Kidney epithelial cell (primary cell): Measurements from ENCODE around the gene TMTC4. TPM values are rescaled to one million over a fixed set of nuclear protein-coding genes. Genes with fewer than 3 reads are reported as not detected.
"Not testable (repeated sequence)": the region's sequence is repeated elsewhere in the genome, so short reads cannot be mapped to it uniquely, and the experiment has no call there.

Experiments used
- DNase-seq: peaks from one replicate; pipeline ENCODE4 v3.0.0-alpha.2; 2010; ENCODE audit warnings: low read depth
- H3K27me3 ChIP-seq: 2 replicates; pipeline ENCODE4 v1.6.0; 2011; ENCODE audit warnings: low read length; ENCODE audit not compliant: control insufficient read depth, insufficient read depth
- H3K36me3 ChIP-seq: 2 replicates; pipeline ENCODE4 v1.5.1; 2011; ENCODE audit warnings: low read length; ENCODE audit not compliant: control insufficient read depth, insufficient read depth
- H3K4me3 ChIP-seq: 2 replicates; pipeline ENCODE4 v1.5.1; 2011; ENCODE audit warnings: low read depth, mild to moderate bottlenecking, control low read depth, low read length
- total RNA-seq: library from RNA; depleted of rRNA; stranded (reverse); fragments of >200 nt; gene quantifications from 2 replicates; pipeline ENCODE4 v1.2.3, GENCODE V29; 2015
- TF ChIP-seq, protein P1 (sequence below): IDR thresholded peaks from 2 replicates; pipeline ENCODE4 v1.5.1; 2011; ENCODE audit warnings: mild to moderate bottlenecking, moderate library complexity, low read length, control low read depth, inconsistent platforms; ENCODE audit not compliant: insufficient read depth, poor library complexity, severe bottlenecking

The TMTC4 gene
- total RNA-seq, 1 donor from 2014 or later, result 27.1 TPM

DNA sequence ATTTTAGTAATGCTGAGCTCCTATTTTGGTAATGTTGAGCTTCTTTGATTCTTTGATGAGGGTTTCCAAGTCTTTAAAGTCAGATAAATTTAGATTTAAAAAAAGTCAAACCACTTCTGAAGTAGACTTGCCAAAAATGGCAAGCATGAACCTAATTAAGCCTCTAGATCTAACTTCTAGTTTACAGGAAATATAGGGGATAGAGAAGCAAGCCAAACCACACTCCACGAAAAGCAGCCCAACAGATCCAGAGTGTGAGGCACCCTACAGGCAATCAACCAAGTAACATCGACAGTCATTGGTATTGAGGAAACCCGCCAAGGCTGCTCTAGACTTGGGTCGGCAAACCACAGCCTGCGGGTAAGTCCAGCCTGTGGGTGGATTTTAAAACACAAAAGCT lies 89.7 kb downstream of the TMTC4 start:
- Histone ChIP-seq H3K36me3 (no peaks in the 10 kb centered on the region), H3K27me3 (no peaks in the 10 kb centered on the region), H3K4me3 (no peak overlapping the region)
- no peak for DNase-seq
- TF ChIP-seq, protein P1, sequence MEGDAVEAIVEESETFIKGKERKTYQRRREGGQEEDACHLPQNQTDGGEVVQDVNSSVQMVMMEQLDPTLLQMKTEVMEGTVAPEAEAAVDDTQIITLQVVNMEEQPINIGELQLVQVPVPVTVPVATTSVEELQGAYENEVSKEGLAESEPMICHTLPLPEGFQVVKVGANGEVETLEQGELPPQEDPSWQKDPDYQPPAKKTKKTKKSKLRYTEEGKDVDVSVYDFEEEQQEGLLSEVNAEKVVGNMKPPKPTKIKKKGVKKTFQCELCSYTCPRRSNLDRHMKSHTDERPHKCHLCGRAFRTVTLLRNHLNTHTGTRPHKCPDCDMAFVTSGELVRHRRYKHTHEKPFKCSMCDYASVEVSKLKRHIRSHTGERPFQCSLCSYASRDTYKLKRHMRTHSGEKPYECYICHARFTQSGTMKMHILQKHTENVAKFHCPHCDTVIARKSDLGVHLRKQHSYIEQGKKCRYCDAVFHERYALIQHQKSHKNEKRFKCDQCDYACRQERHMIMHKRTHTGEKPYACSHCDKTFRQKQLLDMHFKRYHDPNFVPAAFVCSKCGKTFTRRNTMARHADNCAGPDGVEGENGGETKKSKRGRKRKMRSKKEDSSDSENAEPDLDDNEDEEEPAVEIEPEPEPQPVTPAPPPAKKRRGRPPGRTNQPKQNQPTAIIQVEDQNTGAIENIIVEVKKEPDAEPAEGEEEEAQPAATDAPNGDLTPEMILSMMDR, result no peak

- no peak for DNase-seq
- H3K27me3 ChIP-seq, result no peaks in the 10 kb centered on the region
- TF ChIP-seq, protein P1, result no peak
- H3K4me3 ChIP-seq, result no peak overlapping the region
- H3K36me3 ChIP-seq, result no peaks in the 10 kb centered on the region
These were observed 93.1 kb downstream of the TMTC4 start for GRCh38 chr13:100581504-100581903.

GRCh38 chr13:100581030-100581429 lies 93.6 kb downstream of the TMTC4 start:
- no peak overlapping the region for H3K4me3 ChIP-seq
- no peaks in the 10 kb centered on the region for H3K27me3 ChIP-seq
- TF ChIP-seq, protein P1, result no peak
- no peaks in the 10 kb centered on the region for H3K36me3 ChIP-seq
- no peak for DNase-seq

- DNase-seq, result no peak
- no peaks in the 10 kb centered on the region for H3K36me3 ChIP-seq
- TF ChIP-seq, protein P1, result no peak
- H3K27me3 ChIP-seq, result no peaks in the 10 kb centered on the region
- no peak overlapping the region for H3K4me3 ChIP-seq
These were observed 94.5 kb downstream of the TMTC4 start for GRCh38 chr13:100580045-100580444.

- DNase-seq, H3K27me3 ChIP-seq, H3K36me3 ChIP-seq, H3K4me3 ChIP-seq: not testable (repeated sequence)
These were observed 97.4 kb downstream of the TMTC4 start for GRCh38 chr13:100577239-100577638.

DNA sequence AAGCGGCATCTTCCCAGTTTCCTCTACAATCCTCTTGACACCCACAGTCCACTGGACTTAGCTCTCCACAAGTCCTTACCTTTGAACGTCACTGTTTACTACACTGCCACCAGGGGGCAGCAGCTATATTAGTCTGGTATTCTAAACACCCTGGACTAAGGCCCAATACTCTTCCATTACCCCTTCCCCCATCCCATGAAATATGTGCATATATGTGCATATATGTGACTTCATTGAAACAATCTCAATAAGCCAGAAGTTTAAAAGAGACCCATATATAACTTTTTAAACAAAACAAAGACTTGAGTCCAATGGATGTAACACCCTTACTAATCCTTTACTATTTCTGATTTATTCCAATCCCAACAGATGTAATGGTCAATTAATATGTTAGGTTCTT lies 101.5 kb downstream of the TMTC4 start:
- peak; percentile 26 for DNase-seq
- TF ChIP-seq, protein P1, result peak; percentile 71
- no peaks in the 10 kb centered on the region for H3K27me3 ChIP-seq
- no peak overlapping the region for H3K4me3 ChIP-seq
- no peaks in the 10 kb centered on the region for H3K36me3 ChIP-seq

DNA sequence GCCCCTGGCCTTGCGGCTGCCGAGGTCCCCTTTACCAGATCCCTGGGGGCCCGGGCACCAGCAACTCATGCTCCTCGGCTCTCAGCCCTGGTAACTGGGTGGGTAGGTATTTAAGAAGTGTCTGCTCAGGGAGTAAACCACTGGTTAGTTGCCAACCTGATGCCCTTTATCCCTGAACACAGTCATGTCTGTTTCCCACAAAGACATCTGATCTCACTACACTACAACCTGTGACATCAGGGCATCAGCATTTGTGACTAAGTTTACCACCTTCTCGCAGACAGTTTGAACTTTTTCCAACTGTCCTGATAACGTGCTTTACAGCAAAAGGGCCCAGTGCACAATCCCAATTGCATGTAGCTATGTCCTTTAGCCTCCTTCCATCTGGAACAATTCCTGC lies 108.1 kb downstream of the TMTC4 start:
- peaks cover 1% of the 10 kb centered on the region for H3K36me3 ChIP-seq
- DNase-seq, result no peak
- TF ChIP-seq, protein P1, result no peak

More for the DNA sequence above, 108.1 kb downstream of the TMTC4 start:
- Histone ChIP-seq H3K4me3 (no peak overlapping the region), H3K27me3 (no peaks in the 10 kb centered on the region)
